ENCODE results near the gene TMEM39B. TPM values are rescaled to one million over a fixed set of nuclear protein-coding genes. Genes with fewer than 3 reads are reported as not detected.

TMEM39B gene
- total RNA-seq: 28.8 and 30.9 TPM in 2 replicates
- 4.9 TPM for total RNA-seq (2013)
- 31.0 and 32.3 TPM in 2 replicates for polyA plus RNA-seq
- polyA minus RNA-seq: 5.1 and 13.8 TPM in 2 replicates

DNA sequence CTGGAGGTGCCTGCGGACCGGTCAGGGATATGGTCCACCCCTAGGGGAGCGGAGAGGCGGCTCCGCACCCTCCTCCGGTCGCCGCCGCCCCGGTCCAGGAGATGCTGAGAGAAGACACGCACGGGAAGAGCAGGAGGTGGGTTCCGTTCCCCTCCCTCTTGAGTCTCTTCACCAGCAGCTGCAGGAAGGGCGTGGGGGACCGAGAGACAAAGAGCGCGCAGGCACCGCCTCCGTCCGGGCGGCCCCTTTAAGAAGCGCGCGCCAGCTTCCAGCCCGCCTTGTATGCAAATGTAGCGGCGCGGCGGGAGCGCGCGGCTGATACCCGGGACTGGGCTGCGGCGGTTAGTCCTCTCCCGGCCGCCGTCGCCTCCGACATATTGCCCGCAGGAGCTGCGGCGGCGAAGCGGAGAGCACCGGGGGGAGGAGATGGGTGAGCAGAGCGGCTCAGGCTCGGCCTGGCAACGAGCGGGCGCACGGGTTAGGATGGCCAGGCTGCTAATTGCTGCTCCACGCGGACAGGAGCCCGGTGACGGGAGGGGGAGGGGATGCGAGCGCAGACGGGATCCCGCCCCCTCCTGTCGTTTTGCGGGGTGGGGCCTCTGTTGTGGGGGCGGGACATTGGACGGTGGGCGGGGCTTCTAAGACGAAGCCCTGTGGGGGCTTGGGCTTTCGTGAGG lies at the start of gene TMEM39B:
TSS of gene TMEM39B (plus strand) at position 318 of the 677 bp plus-strand sequence. CDS start at position 427, 109 bp downstream.
- Mint-ChIP-seq H3K27ac (peak within 1 kb of the TSS; percentile 79), H3K4me3 (peak within 1 kb of the TSS; percentile 83), H3K27me3 (no peaks in the 10 kb centered on the region), H3K9me3 (ENCODE audit: insufficient read depth) (no peaks in the 10 kb centered on the region), H3K4me1 (peaks cover 29% of the 10 kb centered on the region)
- H3K4me1 ChIP-seq (ENCODE audit: control insufficient read depth in 2 of 2, insufficient read depth in 2 of 2, low read length in 2 of 2): peaks cover 14 to 17% of the 10 kb centered on the region in 2 donors
- CTCF ChIA-PET: interaction anchor here (0.7 to 3.4 kb wide), 16 partner anchors 9 to 1356 kb away, joined by 3 to 41 read pairs (median 4); partner anchors contain the start of genes BSDC1, KHDRBS1, KPNA6 and MARCKSL1
- TF ChIP-seq, protein P1, sequence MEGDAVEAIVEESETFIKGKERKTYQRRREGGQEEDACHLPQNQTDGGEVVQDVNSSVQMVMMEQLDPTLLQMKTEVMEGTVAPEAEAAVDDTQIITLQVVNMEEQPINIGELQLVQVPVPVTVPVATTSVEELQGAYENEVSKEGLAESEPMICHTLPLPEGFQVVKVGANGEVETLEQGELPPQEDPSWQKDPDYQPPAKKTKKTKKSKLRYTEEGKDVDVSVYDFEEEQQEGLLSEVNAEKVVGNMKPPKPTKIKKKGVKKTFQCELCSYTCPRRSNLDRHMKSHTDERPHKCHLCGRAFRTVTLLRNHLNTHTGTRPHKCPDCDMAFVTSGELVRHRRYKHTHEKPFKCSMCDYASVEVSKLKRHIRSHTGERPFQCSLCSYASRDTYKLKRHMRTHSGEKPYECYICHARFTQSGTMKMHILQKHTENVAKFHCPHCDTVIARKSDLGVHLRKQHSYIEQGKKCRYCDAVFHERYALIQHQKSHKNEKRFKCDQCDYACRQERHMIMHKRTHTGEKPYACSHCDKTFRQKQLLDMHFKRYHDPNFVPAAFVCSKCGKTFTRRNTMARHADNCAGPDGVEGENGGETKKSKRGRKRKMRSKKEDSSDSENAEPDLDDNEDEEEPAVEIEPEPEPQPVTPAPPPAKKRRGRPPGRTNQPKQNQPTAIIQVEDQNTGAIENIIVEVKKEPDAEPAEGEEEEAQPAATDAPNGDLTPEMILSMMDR (IDR thresholded peaks at IDR 0.05): no peak
- no peak for TF ChIP-seq EZH2 (IDR thresholded peaks at IDR 0.05; ENCODE audit: borderline replicate concordance, insufficient read depth, low read depth, low read length, poor library complexity, severe bottlenecking)
- H3K4me3 ChIP-seq (ENCODE audit: control extremely low read depth in 1 of 5, extremely low read depth in 1 of 5, insufficient read depth in 1 of 5, low read depth in 2 of 5, low read length in 4 of 5): peak within 1 kb of the TSS; percentile 76 to 92 (median 81)
- peaks cover 6% of the 10 kb centered on the region for H4K20me1 ChIP-seq (ENCODE audit: control insufficient read depth, insufficient read depth, low read length, poor library complexity, severe bottlenecking)
- peak within 1 kb of the TSS; percentile 90 for H2AFZ ChIP-seq (ENCODE audit: insufficient read depth, low read depth, low read length, poor library complexity, severe bottlenecking)
- under 1% methylated on average over 66 of the region's 67 CpGs for WGBS (ENCODE audit: insufficient coverage)
- peak within 1 kb of the TSS; percentile 73 to 80 for H3K27ac ChIP-seq (ENCODE audit: low read length in 2 of 2)
- peaks cover 14% of the 10 kb centered on the region for H3K79me2 ChIP-seq (ENCODE audit: control insufficient read depth, insufficient read depth, low read length)
- intact Hi-C loops (cut with micrococcal nuclease): loop anchor here (1.0 to 10.0 kb wide), 11 partner anchors 9 to 776 kb away; partner anchors contain the start of genes BSDC1, CCDC28B, DCDC2B and IQCC
- DNase-seq (peak; percentile 98), ATAC-seq (ENCODE audit: low read depth) (peak; percentile 80)
- POLR2A ChIA-PET: interaction anchor here (0.7 to 3.5 kb wide), 15 partner anchors 36 to 1055 kb away, joined by 3 to 31 read pairs (median 4); partner anchors contain the start of genes BSDC1, HDAC1, KHDRBS1 and KPNA6
- peak within 1 kb of the TSS; percentile 85 for H3K9ac ChIP-seq (ENCODE audit: low read length)
- peaks cover 0 to 24% of the 10 kb centered on the region in 2 experiments for H3K36me3 ChIP-seq (replicated peaks in 1 of 2; ENCODE audit: control extremely low read depth in 1 of 2, control insufficient read depth in 1 of 2, extremely low read depth in 1 of 2, insufficient read depth in 2 of 2, low read length in 1 of 2)
- peak within 1 kb of the TSS; percentile 88 for H3K4me2 ChIP-seq (replicated peaks; ENCODE audit: low read depth, low read length, poor library complexity, severe bottlenecking)
- H3K9me3 ChIP-seq (ENCODE audit: control extremely low read depth in 1 of 3, control insufficient read depth in 2 of 3, insufficient read depth in 1 of 3, low read length in 2 of 3): no peaks in the 10 kb centered on the region
- H3K27me3 ChIP-seq (replicated peaks in 1 of 4; ENCODE audit: control extremely low read depth in 1 of 4, control insufficient read depth in 3 of 4, insufficient read depth in 4 of 4, low read length in 3 of 4): no peaks in the 10 kb centered on the region

DNA sequence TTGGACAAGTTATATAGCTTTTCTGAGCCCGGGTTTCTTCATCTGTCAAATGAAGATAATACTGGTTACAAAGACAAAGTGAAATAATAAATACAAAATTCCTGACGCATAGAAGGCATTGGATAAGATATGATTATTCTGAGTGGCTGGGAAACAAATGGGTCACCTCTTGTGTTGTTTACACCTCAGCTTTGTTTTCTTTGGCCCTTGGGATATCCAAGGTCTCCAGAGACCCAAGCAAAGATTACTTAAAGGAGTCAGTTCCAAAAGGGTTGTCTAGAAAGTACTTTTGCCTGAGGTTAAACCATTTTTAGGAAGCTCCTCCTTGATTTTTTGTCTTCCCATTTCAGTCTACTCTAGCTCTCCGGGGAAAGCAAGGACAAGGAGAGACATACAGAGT lies 49.4 kb upstream of the TMEM39B start:
- Histone ChIP-seq H2AFZ (ENCODE audit: insufficient read depth, low read depth, low read length, poor library complexity, severe bottlenecking) (no peak overlapping the region), H3K36me3 (replicated peaks in 1 of 2; ENCODE audit: control extremely low read depth in 1 of 2, control insufficient read depth in 1 of 2, extremely low read depth in 1 of 2, insufficient read depth in 2 of 2, low read length in 1 of 2) (peaks cover 2 to 13% of the 10 kb centered on the region in 2 experiments), H4K20me1 (ENCODE audit: control insufficient read depth, insufficient read depth, low read length, poor library complexity, severe bottlenecking) (peaks cover 78% of the 10 kb centered on the region), H3K4me2 (replicated peaks; ENCODE audit: low read depth, low read length, poor library complexity, severe bottlenecking) (no peak overlapping the region), H3K4me3 (ENCODE audit: control extremely low read depth in 1 of 5, extremely low read depth in 1 of 5, insufficient read depth in 1 of 5, low read depth in 2 of 5, low read length in 4 of 5) (no peak overlapping the region), H3K79me2 (ENCODE audit: control insufficient read depth, insufficient read depth, low read length) (peaks cover 99% of the 10 kb centered on the region), H3K9me3 (ENCODE audit: control extremely low read depth in 1 of 3, control insufficient read depth in 2 of 3, insufficient read depth in 1 of 3, low read length in 2 of 3) (no peaks in the 10 kb centered on the region), H3K27ac (ENCODE audit: low read length in 2 of 2) (peak overlapping the region in 1 of 2 donors; percentile 23), H3K9ac (ENCODE audit: low read length) (no peak overlapping the region), H3K27me3 (replicated peaks in 1 of 4; ENCODE audit: control extremely low read depth in 1 of 4, control insufficient read depth in 3 of 4, insufficient read depth in 4 of 4, low read length in 3 of 4) (no peaks in the 10 kb centered on the region), H3K4me1 (ENCODE audit: control insufficient read depth in 2 of 2, insufficient read depth in 2 of 2, low read length in 2 of 2) (peaks cover 31 to 39% of the 10 kb centered on the region in 2 donors)
- intact Hi-C loops (cut with micrococcal nuclease): no loop called here
- H3K27me3 Mint-ChIP-seq: no peaks in the 10 kb centered on the region
- DNase-seq (no peak), ATAC-seq (ENCODE audit: low read depth) (no peak)
- H3K4me3 Mint-ChIP-seq: no peak overlapping the region
- no peaks in the 10 kb centered on the region for H3K9me3 Mint-ChIP-seq (ENCODE audit: insufficient read depth)
- ChIA-PET POLR2A (interaction anchor here (0.7 to 1.1 kb wide), 2 partner anchors 10 to 85 kb away, joined by 3 read pairs; no protein-coding TSS in a partner anchor), CTCF (interaction anchor here (0.7 to 1.4 kb wide), 3 partner anchors 34 to 160 kb away, joined by 3 read pairs; no protein-coding TSS in a partner anchor)
- TF ChIP-seq EZH2 (IDR thresholded peaks at IDR 0.05; ENCODE audit: borderline replicate concordance, insufficient read depth, low read depth, low read length, poor library complexity, severe bottlenecking): no peak
- WGBS (ENCODE audit: insufficient coverage): 100% methylated on average over 1 of the region's 3 CpGs
- H3K4me1 Mint-ChIP-seq: peaks cover 50% of the 10 kb centered on the region
- H3K27ac Mint-ChIP-seq: no peak overlapping the region

Data from B cell (primary cell).